ENCODE results near the gene SIRT6.
"Not testable (repeated sequence)": the region's sequence is repeated elsewhere in the genome, so short reads cannot be mapped to it uniquely, and the experiment has no call there.

The SIRT6 gene

GRCh38 chr19:4175669-4175931 lies 6.8 kb downstream of the SIRT6 start:
- no peak for DNase-seq (ENCODE audit: low read depth in 1 of 2, low spot score in 1 of 2)

- DNase-seq (ENCODE audit: low read depth in 1 of 2, low spot score in 1 of 2): no peak
Measured at GRCh38 chr19:4174895-4175668, 7.3 kb downstream of the SIRT6 start.

- DNase-seq (ENCODE audit: low read depth in 1 of 2, low spot score in 1 of 2): no peak
Measured at GRCh38 chr19:4174213-4174894, 8.0 kb downstream of the SIRT6 start.

- DNase-seq (ENCODE audit: low read depth in 1 of 2, low spot score in 1 of 2): no peak
Measured at GRCh38 chr19:4173479-4174212, 8.7 kb downstream of the SIRT6 start.

GRCh38 chr19:4172861-4173473 lies 9.4 kb downstream of the SIRT6 start:
- DNase-seq (ENCODE audit: low read depth in 1 of 2, low spot score in 1 of 2): peak; percentile 31 to 62

- DNase-seq (ENCODE audit: low read depth in 1 of 2, low spot score in 1 of 2): no peak
Measured at GRCh38 chr19:4171676-4172075, 10.7 kb downstream of the SIRT6 start.

GRCh38 chr19:4164262-4164661 lies 18.1 kb downstream of the SIRT6 start:
- DNase-seq (ENCODE audit: low read depth in 1 of 2, low spot score in 1 of 2): no peak

- DNase-seq (ENCODE audit: low read depth in 1 of 2, low spot score in 1 of 2): no peak
Measured at GRCh38 chr19:4161415-4162077, 20.8 kb downstream of the SIRT6 start.

- DNase-seq (ENCODE audit: low read depth in 1 of 2, low spot score in 1 of 2): not testable (repeated sequence)
Measured at GRCh38 chr19:4157971-4158370, 24.4 kb downstream of the SIRT6 start.

- no peak for DNase-seq (ENCODE audit: low read depth in 1 of 2, low spot score in 1 of 2)
Measured at GRCh38 chr19:4157164-4157563, 25.2 kb downstream of the SIRT6 start.

GRCh38 chr19:4154571-4155312 lies 27.6 kb downstream of the SIRT6 start:
- no peak for DNase-seq (ENCODE audit: low read depth in 1 of 2, low spot score in 1 of 2)

- DNase-seq (ENCODE audit: low read depth in 1 of 2, low spot score in 1 of 2): no peak
Measured at GRCh38 chr19:4152241-4152998, 29.9 kb downstream of the SIRT6 start.

- DNase-seq (ENCODE audit: low read depth in 1 of 2, low spot score in 1 of 2): no peak
Measured at GRCh38 chr19:4151623-4152022, 30.7 kb downstream of the SIRT6 start.

GRCh38 chr19:4149518-4150288 lies 32.7 kb downstream of the SIRT6 start:
- no peak for DNase-seq (ENCODE audit: low read depth in 1 of 2, low spot score in 1 of 2)

GRCh38 chr19:4144666-4145249 lies 37.6 kb downstream of the SIRT6 start:
- no peak for DNase-seq (ENCODE audit: low read depth in 1 of 2, low spot score in 1 of 2)

GRCh38 chr19:4142916-4143315 lies 39.4 kb downstream of the SIRT6 start:
- not testable (repeated sequence) for DNase-seq (ENCODE audit: low read depth in 1 of 2, low spot score in 1 of 2)

GRCh38 chr19:4140237-4140711 lies 42.1 kb downstream of the SIRT6 start:
- no peak for DNase-seq (ENCODE audit: low read depth in 1 of 2, low spot score in 1 of 2)

GRCh38 chr19:4139614-4140236 lies 42.6 kb downstream of the SIRT6 start:
- peak; percentile 76 to 94 for DNase-seq (ENCODE audit: low read depth in 1 of 2, low spot score in 1 of 2)

All from activated T-helper 1 cell treated with anti-CD3 and anti-CD28 coated beads, Interleukin-2, amount 50 U/mL, for 16 hours (primary cell).